OCI-LY3 (cell line): ENCODE data around the gene TMEM163.

Experiments used
- CTCF ChIP-seq: fragments of 200-600, 300-600 bp; sonication (generic); IDR thresholded peaks from 2 replicates; pipeline ENCODE4 v1.5.1; 2014; ENCODE audit warnings: antibody characterized with exemption, low read length, low read depth
- EZH2phosphoT487 ChIP-seq: fragments of 200-600 bp; shearing (Covaris generic); IDR thresholded peaks from 2 replicates; pipeline ENCODE4 v1.6.1; 2018; ENCODE audit warnings: antibody characterized with exemption, mixed run types, low read depth

- TF ChIP-seq CTCF (no peak), EZH2phosphoT487 (no peak)
These were observed 44.4 kb upstream of the TMEM163 start for GRCh38 chr2:134763164-134763710.
